NCI-H2081 (cell line): ENCODE results near the gene CITED1.
A peak's percentile ranks its signal among the peaks of the same experiment; 100 is the strongest.

Experiments
- DNase-seq, 2 experiments: peaks; one replicate each; lab custom pipeline; 2025; lab: John Stamatoyannopoulos, UW

CITED1 gene

DNA sequence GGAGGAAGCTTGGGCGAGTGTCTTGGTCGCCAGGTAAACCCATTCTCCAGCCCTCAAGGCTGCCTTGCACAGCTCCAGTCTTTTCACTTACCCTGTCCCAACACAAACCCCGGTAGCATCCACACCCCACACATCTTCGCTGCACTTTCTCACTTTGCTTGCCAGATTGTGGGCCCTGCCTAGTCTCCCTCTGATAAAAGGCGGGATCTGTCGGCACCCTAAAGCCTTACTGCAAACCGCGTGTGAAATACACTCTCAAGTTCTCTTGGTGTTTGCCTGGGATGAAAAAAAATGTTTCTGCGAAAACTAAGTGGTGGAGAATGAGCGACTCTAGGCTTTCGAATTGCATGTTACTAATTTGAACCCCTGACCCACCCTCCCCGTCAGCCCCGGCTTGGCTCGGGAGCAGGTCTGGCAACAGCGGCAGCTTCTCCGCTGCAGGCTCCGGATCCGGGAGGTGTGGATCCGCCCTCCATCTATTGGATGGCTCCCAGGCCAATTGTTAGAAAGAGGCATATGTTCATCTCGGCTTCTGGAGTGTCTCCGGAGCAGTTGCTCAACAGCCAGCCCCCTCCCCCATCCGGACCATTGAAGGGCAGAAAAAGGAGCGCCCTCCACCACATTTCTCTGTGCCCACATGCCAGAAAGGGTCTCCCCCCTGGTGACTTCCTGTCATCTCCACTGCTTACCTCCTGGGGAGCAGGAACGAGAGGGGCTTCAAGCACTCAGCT lies 3.0 kb upstream of the CITED1 start:
- peak; percentile 54 to 76 for DNase-seq

DNA sequence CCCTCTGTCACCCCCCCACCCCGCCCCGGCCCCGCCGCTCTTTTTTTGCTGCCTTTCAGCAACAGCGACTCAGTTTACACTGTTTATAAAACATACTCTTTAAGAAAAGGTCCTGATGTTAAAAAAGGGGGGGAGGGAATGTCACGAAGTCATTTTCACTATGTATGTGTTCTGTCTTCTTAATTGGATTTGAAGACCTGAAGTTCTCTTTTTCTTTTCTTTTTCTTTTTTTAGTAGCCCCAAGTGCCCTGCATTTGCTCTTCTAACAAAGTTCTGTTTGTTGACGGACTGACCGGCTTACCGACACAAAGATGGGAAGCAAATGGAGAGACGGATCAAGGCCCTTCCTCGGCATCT lies 2.5 kb upstream of the CITED1 start:
- no peak for DNase-seq

DNA sequence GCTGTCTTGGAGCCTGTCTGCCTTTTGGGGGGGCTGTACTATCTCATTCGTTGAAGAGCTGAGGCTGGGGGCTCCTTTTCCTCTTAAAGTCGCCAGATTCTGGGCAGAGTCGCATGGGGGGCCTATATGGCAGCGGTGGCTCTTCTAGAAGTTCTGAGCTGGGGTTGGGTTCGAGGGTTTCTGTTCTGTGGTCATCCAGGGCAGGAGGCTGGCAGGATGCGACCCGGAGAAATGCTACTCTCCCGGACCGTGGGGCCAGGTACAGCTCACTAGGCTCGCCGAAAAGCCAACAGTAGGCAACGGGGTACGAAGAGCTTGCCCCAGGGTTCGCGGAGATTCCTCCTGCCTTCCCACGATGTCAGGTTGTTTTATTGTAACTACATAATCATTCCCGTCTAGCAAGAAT lies 1.9 kb upstream of the CITED1 start:
- no peak for DNase-seq

DNA sequence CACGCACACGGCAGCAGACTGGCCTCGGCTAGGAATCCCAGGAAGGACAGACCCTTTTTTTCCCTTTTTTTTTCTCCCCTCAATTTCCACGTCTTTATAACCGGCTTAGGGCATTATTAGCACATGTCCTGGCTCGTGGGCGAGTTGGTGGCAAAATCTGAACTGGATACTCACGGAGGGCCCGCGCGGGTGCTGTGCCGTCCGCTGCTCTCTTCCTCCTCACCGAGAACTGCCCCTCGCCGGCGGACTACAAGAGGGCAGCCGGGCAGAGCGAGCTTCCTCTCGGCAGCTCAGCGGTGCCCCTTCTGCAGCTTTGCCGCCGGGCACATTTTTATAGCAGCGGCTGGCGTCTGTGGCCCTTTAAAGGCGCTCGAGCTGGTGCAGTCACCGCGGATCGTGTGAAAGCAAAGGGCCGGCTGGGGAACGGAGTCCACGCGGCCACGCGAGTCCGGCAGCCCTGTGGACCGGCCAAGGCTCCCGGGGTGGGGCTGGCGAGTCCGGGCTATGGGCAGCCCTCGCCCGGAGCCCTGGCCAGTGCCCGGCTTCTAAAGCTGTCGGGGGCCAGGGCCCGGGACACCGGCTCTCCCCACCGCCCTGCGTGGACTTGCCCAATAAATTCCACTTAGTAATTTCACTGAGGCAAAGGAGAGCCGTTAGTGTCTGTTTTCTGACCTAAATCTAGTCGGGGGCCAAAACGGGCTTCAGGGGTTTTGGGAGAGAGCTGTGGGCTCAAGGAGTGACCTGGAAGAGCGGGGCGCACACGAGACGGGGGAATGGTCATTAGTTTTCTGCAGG lies 1.3 kb upstream of the CITED1 start:
- DNase-seq, result peak; percentile 25 to 68

DNA sequence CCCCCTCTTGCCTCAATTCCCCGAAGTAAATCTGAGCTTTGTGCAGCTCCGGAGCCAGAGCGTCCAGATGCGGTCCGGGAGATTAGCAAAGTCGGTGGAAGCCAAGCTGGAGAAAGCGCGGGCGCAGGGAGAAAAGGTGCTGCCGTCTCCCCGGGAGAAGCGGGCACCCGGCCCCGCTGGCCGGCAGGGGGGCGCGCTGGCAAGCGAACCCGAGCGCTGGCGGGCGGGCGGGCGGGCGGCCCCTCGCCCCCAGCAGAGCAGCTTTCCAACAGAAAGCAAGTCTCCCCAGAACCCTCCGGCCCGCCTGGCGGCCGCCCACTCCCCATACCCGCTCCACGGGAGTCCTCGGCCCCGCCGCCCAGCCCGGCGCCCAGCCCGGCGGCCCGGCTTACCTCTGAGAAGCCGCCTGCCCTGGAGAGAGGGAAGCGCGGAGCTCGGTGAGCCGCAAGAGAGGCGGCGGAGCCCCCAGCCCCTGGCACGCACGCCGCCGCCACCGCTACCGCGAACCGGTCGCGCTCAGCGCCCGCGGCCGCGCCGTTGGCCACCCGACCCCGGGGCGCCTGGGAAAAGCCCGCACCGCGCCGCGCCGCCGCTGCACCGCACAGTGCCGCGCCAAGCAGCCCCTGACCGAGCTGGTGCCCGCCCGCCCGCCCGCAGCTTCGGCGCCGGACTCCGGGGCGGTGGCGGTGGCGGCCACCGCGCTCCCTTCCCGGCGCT lies 529 bp upstream of the CITED1 start:
- peak in 1 of 2 experiments; percentile 35 for DNase-seq

DNA sequence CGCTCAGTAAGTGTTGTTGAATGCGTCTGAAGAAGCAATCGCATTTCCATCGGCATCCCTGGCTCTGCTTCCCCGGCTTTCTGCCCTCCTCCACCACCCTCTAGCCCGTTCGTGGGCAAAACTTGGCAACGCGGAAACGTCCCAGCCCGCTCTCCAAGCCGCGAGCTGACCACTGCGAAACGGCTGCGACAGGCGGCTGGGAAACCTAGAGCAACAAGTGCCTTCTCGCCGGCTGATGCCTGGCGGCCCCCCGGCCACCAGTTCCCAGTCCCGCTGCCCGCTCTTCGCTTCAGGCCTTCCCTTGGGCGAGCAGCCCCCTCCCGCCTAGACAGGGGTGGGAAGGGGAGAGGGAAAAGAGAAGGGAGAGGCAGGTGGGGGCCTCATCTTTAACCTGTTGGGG lies 837 bp downstream of the CITED1 start:
- no peak for DNase-seq

DNA sequence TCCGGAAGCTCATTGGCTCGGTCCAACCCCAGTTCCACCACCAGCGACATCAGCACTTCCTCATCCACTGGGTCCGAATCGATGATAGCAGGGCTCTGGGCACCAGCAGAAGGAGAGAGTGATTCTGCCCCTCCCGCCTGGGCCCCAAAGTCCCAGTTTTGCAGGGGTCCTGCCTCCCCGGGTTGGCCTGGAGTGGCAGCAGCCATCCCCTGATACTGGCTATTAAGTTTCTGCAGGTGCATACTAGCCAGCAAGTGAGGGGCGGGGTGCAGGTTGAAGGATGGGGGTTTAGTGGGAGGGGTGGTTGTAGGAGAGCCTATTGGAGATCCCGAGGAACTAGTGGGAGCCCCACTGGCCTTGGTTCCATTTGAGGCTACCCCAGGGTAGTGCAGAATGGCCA lies 3.9 kb downstream of the CITED1 start:
- no peak for DNase-seq

DNA sequence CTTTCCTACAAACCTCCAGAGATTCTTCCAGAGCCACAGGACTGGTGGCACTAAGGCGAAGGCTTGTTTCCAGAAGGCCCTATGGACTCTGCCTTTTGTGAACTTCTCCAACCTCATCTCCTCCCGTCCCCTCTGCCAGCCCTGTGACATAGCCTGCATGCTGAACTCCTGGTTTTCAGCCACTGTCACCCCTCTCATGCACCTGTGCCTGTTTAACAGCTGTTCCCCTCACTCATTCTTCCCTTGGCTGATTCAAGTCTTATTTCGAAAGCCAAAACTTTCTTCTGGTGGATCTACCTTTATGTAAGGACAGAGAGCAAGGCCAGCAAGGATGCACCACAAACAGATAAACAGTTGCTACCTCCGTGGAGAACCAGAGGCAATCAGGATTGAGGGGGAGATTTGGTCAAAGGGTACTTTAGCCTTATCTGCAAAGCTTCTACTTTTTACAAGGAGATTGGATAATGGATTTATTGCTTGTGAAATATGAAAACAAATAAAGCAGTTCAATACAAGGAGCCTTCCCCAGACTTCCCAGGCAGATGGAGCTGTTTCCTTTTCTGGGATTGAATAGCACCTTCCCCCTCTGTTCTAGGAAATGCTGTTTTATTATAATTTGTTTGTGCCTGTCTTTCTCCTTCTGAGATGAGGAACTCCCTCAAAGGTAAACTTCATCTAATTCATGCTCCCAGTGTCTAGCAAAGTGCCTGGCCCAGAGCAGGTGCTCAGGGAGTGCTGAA lies 5.7 kb downstream of the CITED1 start:
- DNase-seq, result no peak

DNA sequence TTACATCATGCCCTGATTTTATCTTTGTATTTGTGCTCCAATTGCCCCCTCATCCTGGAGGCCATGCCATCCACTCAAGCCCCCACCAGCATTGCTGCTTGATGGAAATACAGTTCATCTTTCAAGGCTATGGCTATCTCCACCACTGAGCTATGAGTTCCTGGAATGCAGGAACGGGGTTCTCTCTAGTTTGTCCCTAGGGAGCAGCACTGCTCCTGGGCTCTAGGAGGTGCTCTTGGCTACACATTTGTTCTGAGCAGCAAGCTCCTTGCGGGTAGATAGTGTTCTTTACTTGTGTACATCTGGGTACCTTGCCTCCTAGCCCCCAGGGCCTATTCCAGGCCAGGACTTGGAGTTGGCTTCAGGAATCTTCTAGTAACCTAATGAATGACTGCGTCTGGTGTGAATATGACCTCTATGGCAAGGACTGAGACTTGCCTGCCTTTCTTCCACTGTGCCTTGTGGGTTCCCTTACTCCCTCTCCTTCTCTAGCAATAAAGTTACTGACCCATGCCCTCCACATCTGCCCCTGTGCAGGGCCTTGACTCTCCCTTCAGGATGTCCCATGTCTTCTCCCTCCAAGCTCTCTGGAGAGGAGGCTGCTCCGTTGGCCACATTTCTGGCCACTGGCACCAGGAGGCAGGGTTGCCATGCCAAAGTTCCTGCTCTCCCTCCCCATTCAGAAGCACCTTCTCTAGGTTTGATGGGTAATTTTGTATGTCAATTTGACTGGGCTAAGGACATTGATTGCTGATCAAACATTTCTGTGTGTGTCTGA lies 7.6 kb downstream of the CITED1 start:
- no peak for DNase-seq

DNA sequence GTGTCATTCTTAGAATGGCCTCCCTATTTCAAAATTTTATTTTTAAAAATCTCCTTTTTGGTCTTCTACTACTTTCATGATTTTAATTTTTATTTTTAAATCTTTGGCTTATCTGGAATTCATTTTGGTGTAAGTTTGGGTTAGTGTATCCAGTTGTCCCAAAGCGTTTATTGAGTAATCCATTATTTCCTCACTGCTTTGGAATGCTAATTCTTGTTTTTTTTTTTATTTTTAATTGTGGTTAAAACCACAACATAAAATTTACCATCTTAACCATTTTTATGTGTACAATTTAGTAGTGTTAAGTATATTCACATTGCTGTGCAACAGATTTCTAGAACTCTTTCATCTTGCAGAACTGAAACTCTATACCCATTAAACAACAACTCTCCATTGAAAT lies 8.7 kb downstream of the CITED1 start:
- DNase-seq, result no peak

DNA sequence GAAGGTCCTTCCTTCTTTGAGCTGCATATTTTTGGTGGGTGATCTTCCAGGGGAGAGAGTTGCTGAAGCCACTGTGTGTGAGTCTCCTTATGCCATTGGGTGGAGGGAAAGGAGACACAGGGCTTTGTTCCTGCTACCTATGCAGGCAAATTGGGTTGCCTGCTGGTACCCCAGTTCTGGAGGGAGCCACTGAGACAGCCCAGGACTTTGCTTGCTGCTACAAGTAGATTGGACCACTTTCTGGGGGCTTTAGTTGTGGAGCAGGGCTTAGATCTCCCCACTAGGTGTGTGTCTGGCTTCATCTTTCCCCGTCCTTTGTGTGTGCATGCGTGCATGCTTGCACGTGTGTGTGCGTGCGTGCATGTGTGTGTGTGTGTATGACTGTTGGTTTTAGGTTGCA lies 10.0 kb downstream of the CITED1 start:
- DNase-seq, result no peak

DNA sequence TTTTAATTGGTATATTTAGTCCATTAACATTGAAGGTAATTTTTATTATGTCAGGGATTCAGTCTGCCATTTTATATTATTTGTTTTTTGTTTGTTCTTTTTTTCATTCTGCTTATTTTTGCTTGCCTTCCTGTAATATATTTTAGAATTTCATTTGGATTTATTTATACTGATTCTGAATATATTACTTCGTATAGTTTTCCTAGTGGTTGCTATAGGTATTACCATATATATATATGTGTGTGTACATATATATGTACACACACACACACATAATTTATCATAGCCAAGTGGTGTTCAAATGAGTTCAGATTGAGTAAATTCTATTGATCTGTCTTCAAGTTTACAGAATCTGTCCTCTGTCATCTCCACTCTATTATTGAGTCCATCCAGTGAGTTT lies 11.2 kb downstream of the CITED1 start:
- DNase-seq, result no peak

DNA sequence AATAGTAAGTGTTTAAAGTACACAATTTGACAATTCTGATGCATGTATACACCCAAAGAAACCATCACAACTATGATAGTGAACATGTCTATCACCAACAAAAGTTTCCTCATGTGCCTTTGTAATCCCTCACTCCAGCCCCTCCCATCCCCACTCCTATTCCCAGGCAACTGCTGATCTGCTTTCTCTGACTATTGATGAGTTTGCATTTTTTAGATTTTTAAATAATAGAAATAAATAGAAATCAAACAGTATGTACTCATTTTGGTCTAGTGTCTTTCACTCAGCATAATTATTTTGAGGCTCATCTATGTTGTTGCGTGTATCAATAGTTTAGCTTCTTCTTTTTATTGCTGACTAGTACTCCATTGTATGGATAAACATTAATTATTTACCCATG lies 23.4 kb downstream of the CITED1 start:
- no peak for DNase-seq

DNA sequence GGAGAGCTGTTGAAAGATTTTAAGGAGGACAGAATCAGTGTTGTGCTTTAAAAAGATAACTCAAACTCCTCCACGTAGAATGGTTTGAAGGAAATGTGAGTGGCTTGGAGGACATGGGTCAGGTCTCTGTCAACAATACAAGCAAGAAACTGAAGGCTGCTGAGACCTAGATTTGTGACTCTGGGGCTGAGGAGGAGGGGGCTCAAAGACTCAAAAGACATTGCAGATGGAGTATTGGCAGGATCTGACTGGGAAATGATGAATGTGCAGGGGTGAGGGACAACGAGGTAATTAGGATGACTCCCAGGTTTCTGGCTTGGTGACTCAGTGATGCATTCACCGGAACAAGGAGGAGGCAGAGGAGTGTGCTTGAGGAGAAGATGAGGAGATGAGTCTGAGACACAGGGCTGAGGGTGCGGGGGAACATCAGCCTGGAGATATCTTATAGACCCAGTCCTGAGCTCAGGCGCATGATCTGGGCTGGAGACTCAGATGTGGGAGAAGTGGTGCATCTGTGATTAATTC lies 25.3 kb downstream of the CITED1 start:
- no peak for DNase-seq

DNA sequence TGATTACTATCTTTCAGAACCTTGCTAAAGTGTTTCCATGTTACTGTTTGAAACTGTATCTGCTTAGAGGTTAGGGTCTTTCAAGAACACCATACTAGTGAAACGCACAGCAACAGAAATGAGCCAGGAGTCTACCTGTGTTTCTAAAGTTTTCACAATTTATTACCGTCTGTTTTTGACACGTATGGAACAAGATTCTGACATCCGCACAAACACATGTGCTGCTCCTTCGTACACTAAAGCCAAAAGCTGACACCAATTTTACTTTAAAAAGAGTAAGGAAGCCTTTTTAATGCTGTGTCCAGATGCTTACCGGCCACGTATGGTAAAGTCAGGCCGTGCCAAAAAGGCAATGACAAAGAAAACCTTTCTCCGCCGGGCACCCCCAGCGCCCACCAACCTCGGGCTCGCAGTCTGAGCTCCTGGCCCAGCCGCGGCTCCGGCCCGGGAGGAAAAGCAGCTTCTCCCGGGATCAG lies 29.2 kb downstream of the CITED1 start:
- DNase-seq, result no peak

DNA sequence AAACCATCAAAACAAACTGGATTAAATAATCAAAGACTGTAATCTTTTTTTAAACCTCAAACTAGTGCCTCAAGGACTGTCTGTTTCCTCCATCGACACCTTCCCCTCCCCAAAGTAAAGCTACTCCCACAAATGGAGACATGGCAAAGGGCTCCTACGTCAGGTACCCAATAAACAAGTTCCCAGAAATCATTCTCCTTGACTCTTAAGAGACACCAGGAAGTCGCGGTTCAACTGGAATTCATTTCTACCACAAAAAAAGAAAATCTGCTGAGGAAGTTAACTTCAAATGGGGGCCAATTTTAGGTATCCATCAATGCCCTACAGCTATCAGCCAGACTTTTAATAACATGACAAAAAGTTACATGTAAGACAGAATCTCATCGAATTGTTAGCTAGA lies 31.2 kb downstream of the CITED1 start:
- DNase-seq, result no peak

DNA sequence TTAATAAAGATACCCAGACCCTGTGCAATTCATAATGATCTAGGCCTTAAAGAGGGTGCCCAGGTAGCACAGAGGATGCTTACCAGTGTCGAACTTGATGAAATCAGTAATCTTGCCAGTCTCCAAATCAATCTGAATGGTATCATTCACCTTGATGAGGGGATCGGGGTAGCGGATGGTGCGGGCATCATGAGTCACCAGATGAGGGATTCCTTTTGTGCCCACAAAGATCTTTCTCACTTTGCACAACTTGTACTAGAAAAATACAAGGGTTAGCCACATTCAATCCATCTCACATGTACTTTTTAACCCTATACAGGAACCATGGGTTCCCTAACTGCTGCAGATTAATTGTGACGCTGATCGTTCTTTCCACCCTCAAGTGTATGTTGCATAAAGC lies 32.0 kb downstream of the CITED1 start:
- no peak for DNase-seq

DNA sequence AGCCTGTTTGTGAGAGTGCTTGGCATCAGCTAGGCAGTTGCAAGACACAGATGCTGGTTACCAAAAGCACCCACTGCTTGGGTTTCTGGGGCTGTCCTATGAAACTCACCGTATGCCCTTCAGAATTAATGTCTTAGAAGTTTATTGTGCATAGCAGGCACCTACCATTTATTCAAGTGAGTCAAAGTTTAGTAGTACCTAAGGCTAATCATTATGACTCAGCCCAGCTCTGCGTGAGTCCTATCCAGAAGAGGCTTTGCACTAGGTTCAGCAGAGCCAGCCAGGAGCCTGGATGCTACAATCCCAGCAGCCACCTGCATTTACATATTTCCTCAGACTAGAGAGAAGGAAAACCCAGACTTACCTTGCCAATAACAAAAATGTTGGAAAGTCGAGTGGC lies 32.8 kb downstream of the CITED1 start:
- no peak for DNase-seq

DNA sequence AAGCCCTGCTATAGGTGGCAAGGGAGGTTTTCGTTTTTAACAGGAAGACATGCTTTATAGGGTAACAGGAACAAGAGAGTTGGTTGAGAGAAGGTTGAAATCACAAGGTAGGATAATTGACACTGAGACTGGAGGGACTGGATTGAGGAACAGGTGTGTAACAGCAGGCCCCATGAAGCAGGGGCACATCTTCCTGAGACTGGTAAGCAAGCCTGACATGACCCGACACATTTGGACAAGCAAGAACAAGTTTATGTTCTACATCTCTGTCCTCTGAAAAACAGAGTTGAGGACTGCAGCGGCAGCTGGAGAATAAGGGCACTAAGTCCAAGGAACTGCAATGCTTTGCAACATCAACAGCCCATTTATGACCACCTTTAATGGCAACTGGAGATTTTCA lies 33.9 kb downstream of the CITED1 start:
- no peak for DNase-seq

DNA sequence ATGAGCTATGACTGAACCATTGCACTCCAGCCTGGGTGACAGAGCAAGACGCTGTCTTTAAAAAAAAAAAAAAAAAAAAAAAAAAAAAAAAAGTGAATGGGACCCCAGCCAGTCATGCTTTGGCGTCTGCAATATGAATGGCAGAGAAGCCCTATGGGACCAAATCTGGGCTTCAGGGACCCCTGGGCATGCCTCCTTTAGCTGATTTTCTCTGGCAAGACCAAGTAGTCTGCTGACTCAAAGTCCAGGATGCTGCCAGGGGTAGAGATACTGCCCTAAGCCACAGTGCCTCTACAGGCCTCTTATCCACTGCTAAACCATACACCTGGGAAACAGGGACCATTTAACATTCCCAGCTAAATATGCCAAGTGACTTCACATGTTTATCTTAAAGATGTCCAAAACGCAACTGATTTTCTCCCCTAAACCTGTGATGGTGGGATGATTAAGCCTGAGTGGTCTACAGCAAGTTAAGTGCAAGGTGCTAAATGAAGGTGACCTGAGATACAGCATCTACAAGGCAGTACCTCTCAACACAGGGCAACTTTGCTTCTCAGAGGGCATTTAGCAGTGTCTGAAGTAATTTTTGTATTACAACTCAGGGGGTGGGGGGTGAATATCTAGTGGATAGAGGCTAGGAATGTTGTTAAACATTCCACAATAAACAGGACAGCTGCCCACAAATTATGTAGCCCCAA lies 34.5 kb downstream of the CITED1 start:
- DNase-seq, result no peak
